ENCODE results near the gene PDZRN3. TPM values are rescaled to one million over a fixed set of nuclear protein-coding genes. Genes with fewer than 3 reads are reported as not detected.

PDZRN3 gene
- total RNA-seq, 1 donor = 76.8 TPM

DNA sequence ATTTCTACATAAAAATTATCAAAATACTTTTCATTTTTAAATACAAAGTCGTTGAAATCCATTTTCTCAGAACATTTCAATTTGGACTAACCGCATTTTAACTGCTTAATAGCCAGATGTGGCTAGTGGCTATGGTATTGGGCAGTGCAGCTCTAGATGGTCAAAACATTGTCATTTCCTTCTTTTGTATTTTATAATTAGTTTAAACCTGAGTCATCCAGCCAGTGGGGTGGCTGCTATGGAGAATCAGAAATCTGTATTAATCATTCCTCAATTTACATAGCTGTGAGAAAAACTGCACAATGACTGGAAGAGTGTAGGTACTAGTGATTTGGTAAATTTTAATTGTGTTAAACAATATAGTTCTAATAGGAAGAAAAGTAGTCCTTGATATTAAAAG is 245.3 kb downstream of the PDZRN3 start:
- peak; percentile 53 for DNase-seq (ENCODE audit: low read depth)
- H3K4me3 ChIP-seq (ENCODE audit: low read depth, low read length) = no peak overlapping the region
- no peak for TF ChIP-seq CTCF (IDR thresholded peaks at IDR 0.05; ENCODE audit: insufficient read depth, low read length)

- no peak for DNase-seq (ENCODE audit: low read depth)
- TF ChIP-seq CTCF (IDR thresholded peaks at IDR 0.05; ENCODE audit: insufficient read depth, low read length) = no peak
- H3K4me3 ChIP-seq (ENCODE audit: low read depth, low read length) = no peak overlapping the region
These were observed 246.5 kb downstream of the PDZRN3 start for GRCh38 chr3:73378207-73378606.

- peak overlapping the region; percentile 6 for H3K4me3 ChIP-seq (ENCODE audit: low read depth, low read length)
- TF ChIP-seq CTCF (IDR thresholded peaks at IDR 0.05; ENCODE audit: insufficient read depth, low read length) = no peak
- DNase-seq (ENCODE audit: low read depth) = peak; percentile 93
These were observed 258.9 kb downstream of the PDZRN3 start for GRCh38 chr3:73365756-73366397.

GRCh38 chr3:73364517-73364916 is 260.2 kb downstream of the PDZRN3 start:
- no peak overlapping the region for H3K4me3 ChIP-seq (ENCODE audit: low read depth, low read length)
- no peak for DNase-seq (ENCODE audit: low read depth)
- TF ChIP-seq CTCF (IDR thresholded peaks at IDR 0.05; ENCODE audit: insufficient read depth, low read length) = no peak

DNA sequence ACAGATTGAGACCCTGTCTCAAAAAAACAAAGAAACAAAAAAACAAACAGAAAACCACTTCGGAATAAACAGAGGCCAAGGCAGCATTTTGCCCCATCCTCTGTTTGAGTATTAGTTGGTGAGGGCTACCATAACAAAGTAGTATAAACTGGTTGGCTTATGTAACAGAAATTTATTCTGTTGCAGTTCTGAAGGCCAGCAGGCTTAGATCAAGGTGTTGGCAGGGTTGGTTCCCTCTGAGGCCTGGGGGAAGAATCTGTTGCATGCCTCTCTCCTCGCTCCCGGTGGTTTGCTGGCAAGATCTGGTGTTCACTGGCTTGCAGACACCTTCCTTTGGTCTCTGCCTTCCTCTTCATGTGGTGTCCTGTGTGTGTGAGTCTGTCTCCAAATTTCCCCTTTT is 261.6 kb downstream of the PDZRN3 start:
- no peak for TF ChIP-seq CTCF (IDR thresholded peaks at IDR 0.05; ENCODE audit: insufficient read depth, low read length)
- no peak overlapping the region for H3K4me3 ChIP-seq (ENCODE audit: low read depth, low read length)
- no peak for DNase-seq (ENCODE audit: low read depth)

DNA sequence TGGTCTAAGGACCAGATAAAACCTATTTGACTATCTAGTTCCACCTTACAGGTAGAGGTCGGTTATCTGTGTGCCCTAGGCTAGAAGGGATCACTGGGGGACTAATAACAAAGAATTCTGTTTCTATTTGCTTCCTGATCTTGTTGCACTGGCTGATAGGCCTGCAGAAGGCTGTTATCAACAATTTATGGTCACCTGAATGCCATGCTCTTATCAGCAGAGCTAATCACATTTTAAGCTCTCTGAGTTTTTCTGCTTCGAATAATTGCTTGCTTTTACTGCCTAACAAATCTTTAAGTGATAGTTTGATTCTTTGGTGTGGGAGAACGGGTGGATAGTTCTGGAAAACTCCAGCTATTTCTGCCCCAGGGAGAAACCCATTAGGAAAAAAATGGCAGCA is 263.1 kb downstream of the PDZRN3 start:
- TF ChIP-seq CTCF (IDR thresholded peaks at IDR 0.05; ENCODE audit: insufficient read depth, low read length) = no peak
- no peak overlapping the region for H3K4me3 ChIP-seq (ENCODE audit: low read depth, low read length)
- no peak for DNase-seq (ENCODE audit: low read depth)

- no peak overlapping the region for H3K4me3 ChIP-seq (ENCODE audit: low read depth, low read length)
- no peak for TF ChIP-seq CTCF (IDR thresholded peaks at IDR 0.05; ENCODE audit: insufficient read depth, low read length)
- no peak for DNase-seq (ENCODE audit: low read depth)
These were observed 271.0 kb downstream of the PDZRN3 start for GRCh38 chr3:73353649-73354217.
